ENCODE measurements around the gene SNED1. TPM values are rescaled to one million over a fixed set of nuclear protein-coding genes. Genes with fewer than 3 reads are reported as not detected.

The SNED1 gene
- total RNA-seq, 1 donor from 2014 or later: 2.3 TPM

Other genes with a start within 250 kb of the SNED1 start
- gene KIF1A, start 178.4 kb upstream of the SNED1 start, total RNA-seq (ENCODE audit: unreplicated experiment): 52.2 TPM
- not detected for gene AGXT, start 129.8 kb upstream of the SNED1 start, total RNA-seq (ENCODE audit: unreplicated experiment)
- not detected for gene MAB21L4, start 102.5 kb upstream of the SNED1 start, total RNA-seq (ENCODE audit: unreplicated experiment)
- gene CROCC2, start 92.3 kb upstream of the SNED1 start, total RNA-seq (ENCODE audit: unreplicated experiment): not detected
- 82.4 TPM for gene MTERF4, start 103.7 kb downstream of the SNED1 start, total RNA-seq (ENCODE audit: unreplicated experiment)
- gene PASK, start 150.9 kb downstream of the SNED1 start, total RNA-seq (ENCODE audit: unreplicated experiment): 39.7 TPM
- 61.6 TPM for gene PPP1R7, start 151.8 kb downstream of the SNED1 start, total RNA-seq (ENCODE audit: unreplicated experiment)
- gene ANO7, start 190.1 kb downstream of the SNED1 start, total RNA-seq (ENCODE audit: unreplicated experiment): 16.1 TPM